Posterior cingulate gyrus (tissue), 11 donors: ENCODE results near the gene PARVG.

Source experiments
- DNase-seq, 10 donors: peaks; one replicate each; pipeline versions ENCODE4 v3.0.0 to v3.0.0-alpha.2; 2020 to 2021; ENCODE audit warnings: mixed read lengths in 3 of 10
- intact Hi-C: fragments of 100-400 bp; cut with DNase I; formaldehyde crosslinking; loops from one replicate; pipeline ENCODE4 v1.15.1; 2023

PARVG gene

GRCh38 chr22:44153710-44154109, 27.0 kb upstream of the PARVG start:
- intact Hi-C loops: no loop called here
- DNase-seq: peak in 1 of 10 donors; percentile 44

GRCh38 chr22:44154436-44154942, 26.2 kb upstream of the PARVG start:
- intact Hi-C loops: no loop called here
- no peak for DNase-seq

- intact Hi-C loops: no loop called here
- peak in 1 of 10 donors; percentile 66 for DNase-seq
Measured at GRCh38 chr22:44155115-44155514, 25.6 kb upstream of the PARVG start.

- no peak for DNase-seq
- intact Hi-C loops: no loop called here
Measured at GRCh38 chr22:44157916-44158618, 22.7 kb upstream of the PARVG start.

GRCh38 chr22:44158816-44159215, 21.9 kb upstream of the PARVG start:
- intact Hi-C loops: no loop called here
- peak in 1 of 10 donors; percentile 78 for DNase-seq

GRCh38 chr22:44159221-44159620, 21.5 kb upstream of the PARVG start:
- peak in 2 of 10 donors; percentile 24 to 75 for DNase-seq
- intact Hi-C loops: no loop called here

- DNase-seq: peak in 1 of 10 donors; percentile 8
- intact Hi-C loops: no loop called here
Measured at GRCh38 chr22:44159811-44160210, 20.9 kb upstream of the PARVG start.

- peak in 2 of 10 donors; percentile 67 to 73 for DNase-seq
- intact Hi-C loops: no loop called here
Measured at GRCh38 chr22:44160421-44160820, 20.3 kb upstream of the PARVG start.

GRCh38 chr22:44161673-44162072, 19.1 kb upstream of the PARVG start:
- peak in 1 of 10 donors; percentile 62 for DNase-seq
- intact Hi-C loops: no loop called here

- intact Hi-C loops: no loop called here
Measured at GRCh38 chr22:44162960-44163359, 17.8 kb upstream of the PARVG start.

GRCh38 chr22:44163536-44163935, 17.2 kb upstream of the PARVG start:
- intact Hi-C loops: no loop called here

More at GRCh38 chr22:44162960-44163359, 17.8 kb upstream of the PARVG start:
- DNase-seq: peak in 1 of 10 donors; percentile 70

GRCh38 chr22:44164031-44164430, 16.7 kb upstream of the PARVG start:
- intact Hi-C loops: no loop called here
- peak in 1 of 10 donors; percentile 22 for DNase-seq

More at GRCh38 chr22:44163536-44163935, 17.2 kb upstream of the PARVG start:
- DNase-seq: peak in 1 of 10 donors; percentile 76

GRCh38 chr22:44165286-44165874, 15.3 kb upstream of the PARVG start:
- intact Hi-C loops: no loop called here
- peak in 1 of 10 donors; percentile 56 for DNase-seq

- peak in 1 of 10 donors; percentile 72 for DNase-seq
- intact Hi-C loops: no loop called here
Measured at GRCh38 chr22:44166498-44167276, 14.0 kb upstream of the PARVG start.

GRCh38 chr22:44167501-44167900, 13.2 kb upstream of the PARVG start:
- intact Hi-C loops: no loop called here
- DNase-seq: peak in 1 of 10 donors; percentile 64

GRCh38 chr22:44168206-44168605, 12.5 kb upstream of the PARVG start:
- intact Hi-C loops: no loop called here
- DNase-seq: peak in 1 of 10 donors; percentile 47

GRCh38 chr22:44170470-44170869, 10.3 kb upstream of the PARVG start:
- intact Hi-C loops: no loop called here
- DNase-seq: peak in 2 of 10 donors; percentile 11 to 47

- intact Hi-C loops: no loop called here
Measured at GRCh38 chr22:44171561-44171960, 9.2 kb upstream of the PARVG start.

GRCh38 chr22:44172370-44173108, 8.2 kb upstream of the PARVG start:
- intact Hi-C loops: no loop called here
- peak in 9 of 10 donors; percentile 46 to 95 (median 64) for DNase-seq

More at GRCh38 chr22:44171561-44171960, 9.2 kb upstream of the PARVG start:
- DNase-seq: peak in 2 of 10 donors; percentile 9 to 24

- peak in 3 of 10 donors; percentile 31 to 74 (median 73) for DNase-seq
- intact Hi-C loops: no loop called here
Measured at GRCh38 chr22:44173154-44173553, 7.6 kb upstream of the PARVG start.
